Loucy (cell line): ENCODE results near the gene MPG.

Source experiments
- H2AFZ ChIP-seq: fragments of 200-600 bp; sonication (generic); 2 replicates; pipeline ENCODE4 v1.6.0; 2016; ENCODE audit warnings: antibody characterized with exemption, mild to moderate bottlenecking, low read length, moderate library complexity
- H3F3A ChIP-seq: fragments of 200-600 bp; 2 replicates; pipeline ENCODE4 v1.6.0; 2016; ENCODE audit warnings: antibody characterized with exemption, low read depth, mild to moderate bottlenecking
- H3K27me3 ChIP-seq: fragments of 200-600 bp; sonication (generic); 2 replicates; pipeline ENCODE4 v1.6.1; 2014; ENCODE audit warnings: low read length, mild to moderate bottlenecking; ENCODE audit not compliant: insufficient read depth, poor library complexity, severe bottlenecking
- H3K36me3 ChIP-seq: fragments of 200-600 bp; sonication (generic); 2 replicates; pipeline ENCODE4 v1.6.1; 2016; ENCODE audit warnings: low read length; ENCODE audit not compliant: insufficient read depth
- H3K4me1 ChIP-seq: fragments of 200-600 bp; sonication (generic); 2 replicates; pipeline ENCODE4 v1.5.1; 2014; ENCODE audit warnings: low read length, mild to moderate bottlenecking; ENCODE audit not compliant: insufficient read depth, poor library complexity, severe bottlenecking
- H3K4me2 ChIP-seq: fragments of 200-600 bp; sonication (generic); 2 replicates; pipeline ENCODE4 v1.6.0; 2014; ENCODE audit warnings: antibody characterized with exemption, low read length, low read depth, mild to moderate bottlenecking; ENCODE audit not compliant: poor library complexity, severe bottlenecking
- H3K4me3 ChIP-seq: fragments of 200-600 bp; sonication (generic); 2 replicates; pipeline ENCODE4 v1.5.1; 2014; ENCODE audit warnings: low read length, mild to moderate bottlenecking, mixed read lengths; ENCODE audit not compliant: poor library complexity, severe bottlenecking
- H3K79me2 ChIP-seq: fragments of 200-600 bp; sonication (generic); 2 replicates; pipeline ENCODE4 v1.6.1; 2014; ENCODE audit warnings: low read length; ENCODE audit not compliant: insufficient read depth
- H3K9ac ChIP-seq: fragments of 200-600 bp; sonication (generic); 2 replicates; pipeline ENCODE4 v1.6.0; 2014; ENCODE audit warnings: mild to moderate bottlenecking, low read depth, low read length, moderate library complexity; ENCODE audit not compliant: poor library complexity, severe bottlenecking
- H3K9me2 ChIP-seq: fragments of 200-600 bp; sonication (generic); replicated peaks from 2 replicates; pipeline ENCODE4 v1.6.1; 2016; ENCODE audit warnings: low read depth, low read length, mixed read lengths
- H3K9me3 ChIP-seq: fragments of 200-600 bp; sonication (generic); 2 replicates; pipeline ENCODE4 v1.6.1; 2014; ENCODE audit warnings: mild to moderate bottlenecking, antibody characterized with exemption, low read length, low read depth; ENCODE audit not compliant: insufficient read depth
- H4K20me1 ChIP-seq: fragments of 200-600 bp; sonication (generic); 2 replicates; pipeline ENCODE4 v1.6.0; 2014; ENCODE audit warnings: antibody characterized with exemption, low read length, mild to moderate bottlenecking; ENCODE audit not compliant: insufficient read depth, poor library complexity, severe bottlenecking
- EZH2phosphoT487 ChIP-seq: fragments of 200-600 bp; IDR thresholded peaks from 2 replicates; pipeline ENCODE4 v1.6.1; 2018; ENCODE audit warnings: antibody characterized with exemption, mild to moderate bottlenecking, moderate library complexity, borderline replicate concordance
- TF ChIP-seq, protein P1 (sequence below): fragments of 200-600 bp; sonication (generic); conservative IDR thresholded peaks from 2 replicates; pipeline ENCODE4 v1.5.1; 2014; ENCODE audit warnings: mild to moderate bottlenecking, antibody characterized with exemption, low read length

MPG gene

DNA sequence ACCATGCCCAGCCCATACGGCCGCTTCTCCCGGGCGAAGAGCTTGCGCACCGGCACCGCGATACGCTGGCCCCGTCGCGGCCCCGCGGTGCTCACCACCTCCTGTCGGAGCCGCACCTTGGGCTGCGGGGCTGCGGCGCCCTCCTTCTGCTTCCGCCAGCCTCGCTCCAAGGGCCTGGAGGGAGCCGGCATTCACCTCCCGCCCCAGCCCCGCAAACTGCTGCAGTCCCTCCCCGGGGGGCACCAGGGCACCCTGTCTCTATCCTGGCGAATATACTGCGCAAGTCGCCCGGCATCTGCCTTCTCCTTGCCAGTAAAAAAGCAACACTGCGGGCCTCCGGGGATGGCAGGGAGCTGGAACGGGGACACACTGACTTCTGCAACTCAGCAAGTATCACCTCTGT, 16.1 kb upstream of the MPG start:
- TF ChIP-seq EZH2phosphoT487 = no peak
- TF ChIP-seq, protein P1, sequence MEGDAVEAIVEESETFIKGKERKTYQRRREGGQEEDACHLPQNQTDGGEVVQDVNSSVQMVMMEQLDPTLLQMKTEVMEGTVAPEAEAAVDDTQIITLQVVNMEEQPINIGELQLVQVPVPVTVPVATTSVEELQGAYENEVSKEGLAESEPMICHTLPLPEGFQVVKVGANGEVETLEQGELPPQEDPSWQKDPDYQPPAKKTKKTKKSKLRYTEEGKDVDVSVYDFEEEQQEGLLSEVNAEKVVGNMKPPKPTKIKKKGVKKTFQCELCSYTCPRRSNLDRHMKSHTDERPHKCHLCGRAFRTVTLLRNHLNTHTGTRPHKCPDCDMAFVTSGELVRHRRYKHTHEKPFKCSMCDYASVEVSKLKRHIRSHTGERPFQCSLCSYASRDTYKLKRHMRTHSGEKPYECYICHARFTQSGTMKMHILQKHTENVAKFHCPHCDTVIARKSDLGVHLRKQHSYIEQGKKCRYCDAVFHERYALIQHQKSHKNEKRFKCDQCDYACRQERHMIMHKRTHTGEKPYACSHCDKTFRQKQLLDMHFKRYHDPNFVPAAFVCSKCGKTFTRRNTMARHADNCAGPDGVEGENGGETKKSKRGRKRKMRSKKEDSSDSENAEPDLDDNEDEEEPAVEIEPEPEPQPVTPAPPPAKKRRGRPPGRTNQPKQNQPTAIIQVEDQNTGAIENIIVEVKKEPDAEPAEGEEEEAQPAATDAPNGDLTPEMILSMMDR = no peak
- no peaks in the 10 kb centered on the region for H3K27me3 ChIP-seq
- H3K4me2 ChIP-seq = no peak overlapping the region
- H3F3A ChIP-seq = no peaks in the 10 kb centered on the region
- no peaks in the 10 kb centered on the region for H3K79me2 ChIP-seq
- H2AFZ ChIP-seq = no peak overlapping the region
- H4K20me1 ChIP-seq = no peaks in the 10 kb centered on the region
- no peaks in the 10 kb centered on the region for H3K9me3 ChIP-seq
- H3K36me3 ChIP-seq = no peaks in the 10 kb centered on the region
- no peaks in the 10 kb centered on the region for H3K9me2 ChIP-seq
- H3K4me3 ChIP-seq = no peak overlapping the region
- H3K9ac ChIP-seq = no peak overlapping the region
- peaks cover 29% of the 10 kb centered on the region for H3K4me1 ChIP-seq

DNA sequence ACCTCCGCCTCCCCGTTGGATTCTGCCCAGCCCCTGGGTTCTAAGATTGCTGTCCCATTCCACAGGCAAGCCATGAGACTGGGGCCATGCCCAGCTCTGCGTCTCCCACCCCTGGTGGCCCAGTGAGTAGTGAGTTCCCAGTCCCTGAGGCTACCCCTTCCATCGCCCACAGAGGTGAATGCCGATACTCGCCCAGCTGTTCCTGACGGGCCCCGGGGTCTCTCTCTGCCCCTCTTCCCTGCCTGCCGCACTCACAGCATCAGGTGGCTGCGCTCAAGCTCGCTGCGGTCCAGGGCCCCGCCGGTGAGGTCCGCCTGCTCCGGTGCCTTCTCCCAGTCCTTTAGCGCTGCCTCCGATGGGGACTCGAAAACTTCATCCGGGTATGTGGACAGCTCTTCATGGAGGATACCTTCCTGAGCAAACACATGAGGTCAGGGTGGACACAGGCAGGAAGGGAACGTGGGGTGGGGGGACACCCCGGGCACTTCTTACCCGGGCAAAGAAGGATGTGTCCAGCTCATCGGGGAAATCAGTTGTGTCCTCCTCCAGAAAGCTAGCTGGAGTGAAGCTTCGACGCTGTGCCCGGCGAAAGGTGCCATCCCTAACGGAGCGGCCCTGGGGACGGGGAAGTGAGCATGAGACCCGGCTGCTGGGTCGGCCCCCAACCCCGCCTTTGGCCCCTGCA, 15.6 kb upstream of the MPG start:
- Histone ChIP-seq H3K36me3 (no peaks in the 10 kb centered on the region), H3F3A (no peaks in the 10 kb centered on the region), H3K9me2 (no peaks in the 10 kb centered on the region), H3K4me1 (peaks cover 24% of the 10 kb centered on the region), H3K79me2 (no peaks in the 10 kb centered on the region), H3K4me2 (no peak overlapping the region), H3K27me3 (no peaks in the 10 kb centered on the region), H2AFZ (no peak overlapping the region), H3K9me3 (no peaks in the 10 kb centered on the region), H3K4me3 (no peak overlapping the region), H4K20me1 (no peaks in the 10 kb centered on the region), H3K9ac (no peak overlapping the region)
- TF ChIP-seq, protein P1 = no peak
- no peak for TF ChIP-seq EZH2phosphoT487

DNA sequence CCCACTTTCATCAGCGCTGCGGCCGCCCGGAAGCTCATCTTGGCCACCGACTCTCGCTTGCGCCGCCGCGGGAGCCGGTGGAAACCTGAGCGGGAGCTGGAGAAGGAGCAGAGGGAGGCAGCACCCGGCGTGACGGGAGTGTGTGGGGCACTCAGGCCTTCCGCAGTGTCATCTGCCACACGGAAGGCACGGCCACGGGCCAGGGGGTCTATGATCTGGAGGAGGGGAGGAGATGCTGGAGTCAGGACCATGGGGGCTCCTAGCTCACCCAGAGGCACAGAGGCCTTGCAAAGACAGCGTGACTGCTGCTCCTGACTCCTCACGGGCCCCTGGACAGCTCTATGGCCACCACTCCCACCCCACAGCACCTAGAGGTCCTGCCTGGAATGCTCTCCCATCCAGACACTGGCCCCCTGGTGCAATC, 15.0 kb upstream of the MPG start:
- H3K36me3 ChIP-seq = no peaks in the 10 kb centered on the region
- peaks cover 18% of the 10 kb centered on the region for H3K4me1 ChIP-seq
- no peak overlapping the region for H2AFZ ChIP-seq
- H3K4me3 ChIP-seq = no peak overlapping the region
- H3K9me2 ChIP-seq = no peaks in the 10 kb centered on the region
- TF ChIP-seq, protein P1 = no peak
- no peak for TF ChIP-seq EZH2phosphoT487
- no peak overlapping the region for H3K9ac ChIP-seq
- no peaks in the 10 kb centered on the region for H3K27me3 ChIP-seq
- no peak overlapping the region for H3K4me2 ChIP-seq
- H3K9me3 ChIP-seq = no peaks in the 10 kb centered on the region
- no peaks in the 10 kb centered on the region for H4K20me1 ChIP-seq
- no peaks in the 10 kb centered on the region for H3K79me2 ChIP-seq
- H3F3A ChIP-seq = no peaks in the 10 kb centered on the region
